HEK293 (cell line): ENCODE measurements around the gene NUDCD2.
"Not testable (repeated sequence)": the region's sequence is repeated elsewhere in the genome, so short reads cannot be mapped to it uniquely, and the experiment has no call there.

Source experiments
- CTCF ChIA-PET: fragments of 350-600 bp; formaldehyde crosslinking; extraction: SDS; loops from one replicate; lab custom pipeline; 2021; ENCODE audit warnings: antibody characterized with exemption; lab: Yijun Ruan, JAX
- POLR2A ChIA-PET: fragments of 300-600 bp; formaldehyde crosslinking; extraction: SDS; loops from one replicate; lab custom pipeline; 2020; ENCODE audit warnings: antibody characterized with exemption, inconsistent platforms; lab: Yijun Ruan, JAX
- H3K27ac ChIP-seq: fragments of 200-500 bp; sonication (Bioruptor generic); 2 replicates; pipeline ENCODE4 v1.5.1; 2014; ENCODE audit warnings: low read depth, low read length, control low read depth, inconsistent platforms; ENCODE audit errors: extremely low read depth
- H3K36me3 ChIP-seq, 2 experiments: fragments of 200-500 bp in 1 of 2; sonication (Bioruptor generic) in 1 of 2; 1 replicate in 1 of 2; 2 replicates in 1 of 2; pipeline ENCODE4 v1.5.1; 2014 to 2017; ENCODE audit warnings: inconsistent platforms in 2 of 2, low read length in 2 of 2; ENCODE audit not compliant: control insufficient read depth in 2 of 2, insufficient read depth in 1 of 2
- H3K4me1 ChIP-seq: fragments of 200-500 bp; sonication (Bioruptor generic); 2 replicates; pipeline ENCODE4 v1.5.1; 2014; ENCODE audit warnings: mild to moderate bottlenecking, low read length, inconsistent platforms; ENCODE audit not compliant: control insufficient read depth, insufficient read depth
- H3K4me3 ChIP-seq: 2 replicates; pipeline ENCODE4 v1.5.1; 2011; ENCODE audit warnings: low read depth, mild to moderate bottlenecking, control low read depth, low read length, moderate library complexity
- H3K9me3 ChIP-seq: fragments of 200-500 bp; sonication (Bioruptor generic); 2 replicates; pipeline ENCODE4 v1.5.1; 2014; ENCODE audit warnings: low read depth, low read length, inconsistent platforms; ENCODE audit not compliant: control insufficient read depth, insufficient read depth
- KLF16 ChIP-seq: fragments of 450-650 bp; formaldehyde crosslinking; IDR thresholded peaks from 2 replicates; pipeline ENCODE4 v1.5.1; 2017; ENCODE audit warnings: missing biosample characterization, missing genetic modification characterization
- OSR2 ChIP-seq: fragments of 450-650 bp; formaldehyde crosslinking; IDR thresholded peaks from 2 replicates; pipeline ENCODE4 v1.5.1; 2016; ENCODE audit warnings: missing biosample characterization, missing genetic modification characterization
- OVOL3 ChIP-seq: fragments of 450-650 bp; formaldehyde crosslinking; IDR thresholded peaks from 2 replicates; pipeline ENCODE4 v1.5.1; 2016; ENCODE audit warnings: missing biosample characterization, missing genetic modification characterization
- RBAK ChIP-seq: fragments of 450-650 bp; formaldehyde crosslinking; IDR thresholded peaks from 2 replicates; pipeline ENCODE4 v1.5.1; 2016; ENCODE audit warnings: missing biosample characterization, missing genetic modification characterization
- SP7 ChIP-seq: fragments of 450-650 bp; formaldehyde crosslinking; IDR thresholded peaks from 2 replicates; pipeline ENCODE4 v1.5.1; 2016; ENCODE audit warnings: missing biosample characterization, missing genetic modification characterization
- YY1 ChIP-seq: fragments of 450-650 bp; formaldehyde crosslinking; IDR thresholded peaks from 2 replicates; pipeline ENCODE4 v1.5.1; 2018; ENCODE audit warnings: missing biosample characterization, missing genetic modification characterization
- YY2 ChIP-seq: fragments of 450-650 bp; formaldehyde crosslinking; IDR thresholded peaks from 2 replicates; pipeline ENCODE4 v1.5.1; 2016; ENCODE audit warnings: missing biosample characterization, missing genetic modification characterization
- ZBTB17 ChIP-seq: fragments of 450-650 bp; formaldehyde crosslinking; IDR thresholded peaks from 2 replicates; pipeline ENCODE4 v1.5.1; 2016; ENCODE audit warnings: missing biosample characterization, missing genetic modification characterization
- ZBTB48 ChIP-seq: fragments of 450-650 bp; formaldehyde crosslinking; IDR thresholded peaks from 2 replicates; pipeline ENCODE4 v1.5.1; 2016; ENCODE audit warnings: missing biosample characterization, missing genetic modification characterization
- ZFP37 ChIP-seq: fragments of 450-650 bp; formaldehyde crosslinking; IDR thresholded peaks from 2 replicates; pipeline ENCODE4 v1.5.1; 2016; ENCODE audit warnings: missing biosample characterization, missing genetic modification characterization
- ZNF133 ChIP-seq: fragments of 450-650 bp; formaldehyde crosslinking; IDR thresholded peaks from 2 replicates; pipeline ENCODE4 v1.5.1; 2016; ENCODE audit warnings: missing biosample characterization, missing genetic modification characterization
- ZNF16 ChIP-seq: fragments of 450-650 bp; formaldehyde crosslinking; IDR thresholded peaks from 2 replicates; pipeline ENCODE4 v1.5.1; 2016; ENCODE audit warnings: low read depth, missing biosample characterization, missing genetic modification characterization
- ZNF184 ChIP-seq: fragments of 450-650 bp; IDR thresholded peaks from 2 replicates; pipeline ENCODE4 v1.5.1; 2018; ENCODE audit warnings: missing biosample characterization, mild to moderate bottlenecking, missing genetic modification characterization
- ZNF24 ChIP-seq: fragments of 450-650 bp; formaldehyde crosslinking; IDR thresholded peaks from 2 replicates; pipeline ENCODE4 v1.5.1; 2016; ENCODE audit warnings: missing biosample characterization, missing genetic modification characterization
- ZNF311 ChIP-seq: fragments of 450-650 bp; formaldehyde crosslinking; IDR thresholded peaks from 2 replicates; pipeline ENCODE4 v1.5.1; 2017; ENCODE audit warnings: missing biosample characterization, missing genetic modification characterization, borderline replicate concordance
- ZNF391 ChIP-seq: fragments of 450-650 bp; formaldehyde crosslinking; IDR thresholded peaks from 2 replicates; pipeline ENCODE4 v1.5.1; 2016; ENCODE audit warnings: low read depth, missing biosample characterization, missing genetic modification characterization, borderline replicate concordance
- ZNF416 ChIP-seq: fragments of 450-650 bp; formaldehyde crosslinking; IDR thresholded peaks from 2 replicates; pipeline ENCODE4 v1.5.1; 2016; ENCODE audit warnings: missing biosample characterization, missing genetic modification characterization
- ZNF433 ChIP-seq: fragments of 450-650 bp; formaldehyde crosslinking; IDR thresholded peaks from 2 replicates; pipeline ENCODE4 v1.5.1; 2016; ENCODE audit warnings: missing biosample characterization, missing genetic modification characterization, low read depth
- ZNF621 ChIP-seq: fragments of 450-650 bp; formaldehyde crosslinking; IDR thresholded peaks from 2 replicates; pipeline ENCODE4 v1.5.1; 2017; ENCODE audit warnings: missing biosample characterization, missing genetic modification characterization
- ZNF624 ChIP-seq: fragments of 450-650 bp; formaldehyde crosslinking; IDR thresholded peaks from 2 replicates; pipeline ENCODE4 v1.5.1; 2017; ENCODE audit warnings: missing biosample characterization, missing genetic modification characterization
- ZNF629 ChIP-seq: fragments of 450-650 bp; formaldehyde crosslinking; IDR thresholded peaks from 2 replicates; pipeline ENCODE4 v1.5.1; 2017; ENCODE audit warnings: missing biosample characterization, missing genetic modification characterization
- ZNF660 ChIP-seq: fragments of 450-650 bp; IDR thresholded peaks from 2 replicates; pipeline ENCODE4 v1.5.1; 2018; ENCODE audit warnings: missing biosample characterization, mild to moderate bottlenecking, missing genetic modification characterization
- ZNF670 ChIP-seq: fragments of 450-650 bp; formaldehyde crosslinking; IDR thresholded peaks from 2 replicates; pipeline ENCODE4 v1.5.1; 2016; ENCODE audit warnings: missing biosample characterization, missing genetic modification characterization, low read depth
- ZNF692 ChIP-seq: fragments of 450-650 bp; formaldehyde crosslinking; IDR thresholded peaks from 2 replicates; pipeline ENCODE4 v1.5.1; 2016; ENCODE audit warnings: missing biosample characterization, missing genetic modification characterization
- ZNF768 ChIP-seq: fragments of 450-650 bp; formaldehyde crosslinking; IDR thresholded peaks from 2 replicates; pipeline ENCODE4 v1.5.1; 2018; ENCODE audit warnings: missing biosample characterization, mild to moderate bottlenecking, missing genetic modification characterization
- ZNF837 ChIP-seq: fragments of 450-650 bp; formaldehyde crosslinking; IDR thresholded peaks from 2 replicates; pipeline ENCODE4 v1.5.1; 2016; ENCODE audit warnings: missing biosample characterization, missing genetic modification characterization
- ZSCAN4 ChIP-seq: fragments of 450-650 bp; formaldehyde crosslinking; IDR thresholded peaks from 2 replicates; pipeline ENCODE4 v1.5.1; 2017; ENCODE audit warnings: missing biosample characterization, missing genetic modification characterization
- TF ChIP-seq, protein P1 (sequence below): fragments of 450-650 bp; formaldehyde crosslinking; IDR thresholded peaks from 2 replicates; pipeline ENCODE4 v1.5.1; 2016; ENCODE audit warnings: missing biosample characterization, missing genetic modification characterization

Gene NUDCD2

GRCh38 chr5:163424836-163425235 is 35.1 kb downstream of the NUDCD2 start:
- no peak overlapping the region for H3K27ac ChIP-seq
- no peaks in the 10 kb centered on the region for H3K9me3 ChIP-seq
- no peaks in the 10 kb centered on the region for H3K36me3 ChIP-seq
- no peaks in the 10 kb centered on the region for H3K4me1 ChIP-seq
- TF ChIP-seq ZNF768 (tag by site-specific recombination), result no peak
- TF ChIP-seq YY2, result no peak
- no peak for TF ChIP-seq ZNF624 (tag by site-specific recombination)
- TF ChIP-seq ZNF692, result no peak
- no peak for TF ChIP-seq ZNF837 (tag by site-specific recombination)
- no peak for TF ChIP-seq ZNF621 (tag by site-specific recombination)
- no peak for TF ChIP-seq ZNF660 (tag by site-specific recombination)
- TF ChIP-seq ZNF133 (tag by site-specific recombination), result no peak
- TF ChIP-seq ZBTB48 (tag by site-specific recombination), result no peak
- no peak for TF ChIP-seq ZSCAN4 (tag by site-specific recombination)
- no peak for TF ChIP-seq SP7 (tag by site-specific recombination)
- CTCF ChIA-PET, result no interaction called here
- POLR2A ChIA-PET, result interaction anchor here (1.0 kb wide), 1 partner anchor 13 kb away, joined by 3 read pairs; no protein-coding TSS in a partner anchor
- no peak overlapping the region for H3K4me3 ChIP-seq

GRCh38 chr5:163415673-163416072 is 44.2 kb downstream of the NUDCD2 start:
- ChIA-PET POLR2A (interaction anchor here (0.7 kb wide), 1 partner anchor 58 kb away, joined by 4 read pairs; no protein-coding TSS in a partner anchor), CTCF (interaction anchor here (0.6 kb wide), 1 partner anchor 67 kb away, joined by 5 read pairs; no protein-coding TSS in a partner anchor)
- not testable (repeated sequence) for H3K27ac ChIP-seq, H3K36me3 ChIP-seq, H3K4me1 ChIP-seq, H3K4me3 ChIP-seq, H3K9me3 ChIP-seq

GRCh38 chr5:163410505-163410904 is 49.4 kb downstream of the NUDCD2 start:
- Histone ChIP-seq H3K4me1 (no peaks in the 10 kb centered on the region), H3K27ac (no peak overlapping the region), H3K36me3 (no peaks in the 10 kb centered on the region), H3K4me3 (no peak overlapping the region), H3K9me3 (no peaks in the 10 kb centered on the region)
- POLR2A ChIA-PET, result no interaction called here
- TF ChIP-seq YY1 (tag by site-specific recombination), result no peak
- TF ChIP-seq ZNF391 (tag by site-specific recombination), result no peak
- no peak for TF ChIP-seq KLF16 (tag by site-specific recombination)
- TF ChIP-seq, protein P1, sequence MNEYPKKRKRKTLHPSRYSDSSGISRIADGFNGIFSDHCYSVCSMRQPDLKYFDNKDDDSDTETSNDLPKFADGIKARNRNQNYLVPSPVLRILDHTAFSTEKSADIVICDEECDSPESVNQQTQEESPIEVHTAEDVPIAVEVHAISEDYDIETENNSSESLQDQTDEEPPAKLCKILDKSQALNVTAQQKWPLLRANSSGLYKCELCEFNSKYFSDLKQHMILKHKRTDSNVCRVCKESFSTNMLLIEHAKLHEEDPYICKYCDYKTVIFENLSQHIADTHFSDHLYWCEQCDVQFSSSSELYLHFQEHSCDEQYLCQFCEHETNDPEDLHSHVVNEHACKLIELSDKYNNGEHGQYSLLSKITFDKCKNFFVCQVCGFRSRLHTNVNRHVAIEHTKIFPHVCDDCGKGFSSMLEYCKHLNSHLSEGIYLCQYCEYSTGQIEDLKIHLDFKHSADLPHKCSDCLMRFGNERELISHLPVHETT (tag by site-specific recombination), result no peak
- TF ChIP-seq RBAK, result no peak
- no peak for TF ChIP-seq ZFP37 (tag by site-specific recombination)
- TF ChIP-seq ZNF629 (tag by site-specific recombination), result no peak
- TF ChIP-seq ZNF24 (tag by site-specific recombination), result no peak
- TF ChIP-seq OVOL3 (tag by site-specific recombination), result no peak
- TF ChIP-seq ZNF184 (tag by site-specific recombination), result no peak
- no peak for TF ChIP-seq ZNF433
- no peak for TF ChIP-seq ZNF670
- TF ChIP-seq OSR2, result no peak
- TF ChIP-seq ZNF16 (tag by site-specific recombination), result no peak
- TF ChIP-seq ZNF311, result no peak
- no peak for TF ChIP-seq ZNF416 (tag by site-specific recombination)
- TF ChIP-seq ZBTB17 (tag by site-specific recombination), result no peak
- CTCF ChIA-PET, result interaction anchor here (0.5 to 1.5 kb wide), 5 partner anchors 63 to 300 kb away, joined by 3 to 5 read pairs (median 3); no protein-coding TSS in a partner anchor
